Ishikawa (cell line): Measurements from ENCODE around the gene HGS.

ENCODE experiments used
- CEBPB ChIP-seq: IDR thresholded peaks from 2 replicates; pipeline ENCODE4 v1.6.1; 2012
- CREB1 ChIP-seq: IDR thresholded peaks from 2 replicates; pipeline ENCODE4 v1.6.1; 2012; ENCODE audit warnings: low read depth
- EGR1 ChIP-seq: IDR thresholded peaks from 2 replicates; pipeline ENCODE4 v1.6.1; 2012
- EP300 ChIP-seq: IDR thresholded peaks from 2 replicates; pipeline ENCODE4 v1.6.1; 2012; ENCODE audit warnings: borderline replicate concordance
- FOXM1 ChIP-seq: IDR thresholded peaks from 2 replicates; pipeline ENCODE4 v1.6.1; 2012; ENCODE audit warnings: low read depth, borderline replicate concordance
- MAX ChIP-seq: IDR thresholded peaks from 2 replicates; pipeline ENCODE4 v1.6.1; 2012
- NFIC ChIP-seq: IDR thresholded peaks from 2 replicates; pipeline ENCODE4 v1.6.1; 2012
- RAD21 ChIP-seq: IDR thresholded peaks from 2 replicates; pipeline ENCODE4 v1.6.1; 2012; ENCODE audit warnings: low read depth
- REST ChIP-seq: IDR thresholded peaks from 2 replicates; pipeline ENCODE4 v1.6.1; 2012; ENCODE audit warnings: low read depth, mild to moderate bottlenecking
- TAF1 ChIP-seq: IDR thresholded peaks from 2 replicates; pipeline ENCODE4 v1.6.1; 2012; ENCODE audit warnings: low read depth, mild to moderate bottlenecking
- TCF12 ChIP-seq: IDR thresholded peaks from 2 replicates; pipeline ENCODE4 v1.6.1; 2012; ENCODE audit warnings: low read depth
- TEAD4 ChIP-seq: IDR thresholded peaks from 2 replicates; pipeline ENCODE4 v1.6.1; 2012
- USF1 ChIP-seq: IDR thresholded peaks from 2 replicates; pipeline ENCODE4 v1.6.1; 2012
- YY1 ChIP-seq: IDR thresholded peaks from 2 replicates; pipeline ENCODE4 v1.6.1; 2012; ENCODE audit warnings: low read depth
- ZBTB7A ChIP-seq: IDR thresholded peaks from 2 replicates; pipeline ENCODE4 v1.6.1; 2012; ENCODE audit warnings: low read depth

HGS gene

GRCh38 chr17:81672504-81672903 lies 11.3 kb upstream of the HGS start:
- TF ChIP-seq EGR1 (no peak), REST (no peak), YY1 (no peak), TCF12 (no peak), TEAD4 (no peak), CREB1 (no peak), CEBPB (no peak), ZBTB7A (no peak), NFIC (no peak), MAX (no peak), FOXM1 (no peak), EP300 (no peak), RAD21 (no peak), TAF1 (no peak), USF1 (no peak)

- TF ChIP-seq CREB1 (no peak), TEAD4 (no peak), RAD21 (no peak), YY1 (no peak), USF1 (no peak), MAX (no peak), EP300 (no peak), ZBTB7A (no peak), NFIC (no peak), TAF1 (no peak), TCF12 (no peak), EGR1 (no peak), CEBPB (no peak), REST (no peak), FOXM1 (no peak)
Measured at GRCh38 chr17:81672954-81673353, 10.9 kb upstream of the HGS start.

- TF ChIP-seq TAF1 (no peak), CEBPB (no peak), TEAD4 (no peak), EP300 (no peak), USF1 (no peak), YY1 (no peak), NFIC (no peak), ZBTB7A (no peak)
Measured at GRCh38 chr17:81673561-81674258, 10.1 kb upstream of the HGS start.

GRCh38 chr17:81675515-81676221 lies 8.1 kb upstream of the HGS start:
- TF ChIP-seq RAD21 = peak; percentile 49

- TF ChIP-seq RAD21 (no peak), TEAD4 (no peak), FOXM1 (no peak), CREB1 (no peak), USF1 (no peak), EP300 (no peak), ZBTB7A (no peak), NFIC (no peak), EGR1 (no peak), CEBPB (no peak), MAX (no peak), TAF1 (no peak), REST (no peak), YY1 (no peak)
Measured at GRCh38 chr17:81676906-81677305, 6.9 kb upstream of the HGS start.
